ENCODE measurements around the gene IYD. TPM values are rescaled to one million over a fixed set of nuclear protein-coding genes. Genes with fewer than 3 reads are reported as not detected.

The IYD gene
- total and polyA plus RNA-seq, 11 donors = 0.12 TPM; not detected in 10

GRCh38 chr6:150439373-150439772, 70.6 kb downstream of the IYD start:
- intact Hi-C loops (cut with DNase I) = no loop called here
- WGBS, 4 donors = 88 to 96% (median 95%) methylated on average over 8 of the region's 8 CpGs
- Histone ChIP-seq H3K27ac (no peak overlapping the region), H3K4me3 (no peak overlapping the region), H3K9me3 (peaks cover 0 to 11% (median 0%) of the 10 kb centered on the region in 12 donors), H3K36me3 (no peaks in the 10 kb centered on the region), H3K27me3 (no peaks in the 10 kb centered on the region), H3K4me1 (peaks cover 0 to 4% (median 0%) of the 10 kb centered on the region in 12 donors)
- DNase-seq = no peak
- TF ChIP-seq POLR2A (IDR thresholded peaks at IDR 0.05) (no peak), CTCF (IDR thresholded peaks at IDR 0.05) (no peak)
- no peak for ATAC-seq

GRCh38 chr6:150443621-150444020, 74.8 kb downstream of the IYD start:
- Histone ChIP-seq H3K4me3 (no peak overlapping the region), H3K9me3 (peaks cover 0 to 11% (median 0%) of the 10 kb centered on the region in 12 donors), H3K27ac (no peak overlapping the region), H3K27me3 (no peaks in the 10 kb centered on the region), H3K36me3 (no peaks in the 10 kb centered on the region), H3K4me1 (no peaks in the 10 kb centered on the region)
- DNase-seq (no peak), ATAC-seq (no peak)
- intact Hi-C loops (cut with DNase I) = no loop called here
- TF ChIP-seq CTCF (IDR thresholded peaks at IDR 0.05) (no peak), POLR2A (IDR thresholded peaks at IDR 0.05) (no peak)
- WGBS, 4 donors = 51 to 76% (median 64%) methylated on average over 4 to 5 of the region's 5 CpGs

- Histone ChIP-seq H3K9me3 (peaks cover 0 to 11% (median 0%) of the 10 kb centered on the region in 12 donors), H3K36me3 (no peaks in the 10 kb centered on the region), H3K4me3 (no peak overlapping the region), H3K4me1 (no peaks in the 10 kb centered on the region), H3K27ac (no peak overlapping the region), H3K27me3 (no peaks in the 10 kb centered on the region)
- intact Hi-C loops (cut with DNase I) = no loop called here
- no peak for DNase-seq
- WGBS, 4 donors = 69 to 87% (median 78%) methylated on average over 6 of the region's 6 CpGs
- no peak for TF ChIP-seq CTCF (IDR thresholded peaks at IDR 0.05)
- no peak for TF ChIP-seq POLR2A (IDR thresholded peaks at IDR 0.05)
- no peak for ATAC-seq
Observed at GRCh38 chr6:150444308-150444707, 75.5 kb downstream of the IYD start.

- no peak for TF ChIP-seq CTCF (IDR thresholded peaks at IDR 0.05)
- no peak for TF ChIP-seq POLR2A (IDR thresholded peaks at IDR 0.05)
- no peaks in the 10 kb centered on the region for H3K36me3 ChIP-seq
- no peak overlapping the region for H3K4me3 ChIP-seq
- H3K4me1 ChIP-seq = no peaks in the 10 kb centered on the region
- peaks cover 0 to under 1% (median 0%) of the 10 kb centered on the region in 12 donors for H3K9me3 ChIP-seq
- H3K27me3 ChIP-seq = no peaks in the 10 kb centered on the region
- no peak for DNase-seq
- ATAC-seq = no peak
- no peak overlapping the region for H3K27ac ChIP-seq
- 89 to 96% (median 95%) methylated on average over 2 of the region's 2 CpGs for WGBS, 4 donors
- intact Hi-C loops (cut with DNase I) = no loop called here
Observed at GRCh38 chr6:150445486-150445885, 76.7 kb downstream of the IYD start.
